NB4 (cell line): ENCODE measurements around the gene GRIN3B.

Experiments used
- CTCF ChIP-seq: IDR thresholded peaks from one replicate; pipeline ENCODE4 v1.5.1; 2012; ENCODE audit warnings: low read depth, low read length
- MAX ChIP-seq: IDR thresholded peaks from 2 replicates; pipeline ENCODE4 v1.6.1; 2011; ENCODE audit warnings: low read depth, low read length
- POLR2A ChIP-seq: IDR thresholded peaks from 2 replicates; pipeline ENCODE4 v1.6.1; 2011; ENCODE audit warnings: mild to moderate bottlenecking; ENCODE audit not compliant: insufficient read length; ENCODE audit errors: extremely low read depth

GRCh38 chr19:1055028-1055425, 54.8 kb downstream of the GRIN3B start:
- TF ChIP-seq CTCF (no peak), POLR2A (no peak), MAX (no peak)
